IMR-90 (cell line): ENCODE measurements around the gene BCAR1.

ENCODE experiments used
- CTCF ChIP-seq: conservative IDR thresholded peaks from 2 replicates; pipeline ENCODE4 v1.5.1; 2012; ENCODE audit warnings: mild to moderate bottlenecking, low read depth, low read length, improper control_type of control experiment
- ELK1 ChIP-seq: fragments of 150-350 bp; IDR thresholded peaks from 2 replicates; pipeline ENCODE4 v1.6.1; 2016; ENCODE audit warnings: low read depth, mild to moderate bottlenecking, low read length, moderate library complexity, borderline replicate concordance
- FOS ChIP-seq: fragments of 150-350 bp; IDR thresholded peaks from 2 replicates; pipeline ENCODE4 v1.6.1; 2016; ENCODE audit warnings: low read depth, low read length
- POLR2A ChIP-seq: IDR thresholded peaks from 2 replicates; pipeline ENCODE4 v1.6.1; 2012; ENCODE audit warnings: mild to moderate bottlenecking, low read depth, low read length
- RFX5 ChIP-seq: IDR thresholded peaks from 2 replicates; pipeline ENCODE4 v1.8.0; 2012; ENCODE audit warnings: low read depth, mild to moderate bottlenecking, low read length, moderate library complexity

GRCh38 chr16:75179208-75179607, 72.2 kb downstream of the BCAR1 start:
- TF ChIP-seq CTCF (no peak), POLR2A (no peak), FOS (no peak), ELK1 (no peak), RFX5 (no peak)
